Smooth muscle cell (in vitro differentiated cells): Measurements from ENCODE around the gene TPCN1. TPM values are rescaled to one million over a fixed set of nuclear protein-coding genes. Genes with fewer than 3 reads are reported as not detected.

Experiments
- DNase-seq: peaks from one replicate; lab custom pipeline; 2025; ENCODE audit not compliant: unreplicated experiment; lab: John Stamatoyannopoulos, UW
- H2AFZ ChIP-seq: fragments of 200-600 bp; sonication (generic); 2 replicates; pipeline ENCODE4 v1.6.0; 2016; ENCODE audit warnings: antibody characterized with exemption, low read depth, mild to moderate bottlenecking
- H3F3A ChIP-seq: fragments of 200-600 bp; sonication (generic); 2 replicates; pipeline ENCODE4 v1.6.0; 2017; ENCODE audit warnings: antibody characterized with exemption, low read depth
- H3K27ac ChIP-seq: fragments of 200-600 bp; sonication (generic); 2 replicates; pipeline ENCODE4 v1.5.1; 2016; ENCODE audit warnings: low read depth, mild to moderate bottlenecking
- H3K27me3 ChIP-seq: fragments of 200-600 bp; sonication (generic); 2 replicates; pipeline ENCODE4 v1.6.1; 2016; ENCODE audit warnings: low read depth, mild to moderate bottlenecking
- H3K36me3 ChIP-seq: fragments of 200-600 bp; sonication (generic); 2 replicates; pipeline ENCODE4 v1.5.1; 2016; ENCODE audit warnings: low read depth
- H3K4me1 ChIP-seq: fragments of 200-600 bp; sonication (generic); 2 replicates; pipeline ENCODE4 v1.5.1; 2016; ENCODE audit warnings: low read depth
- H3K4me2 ChIP-seq: fragments of 200-600 bp; sonication (generic); 2 replicates; pipeline ENCODE4 v1.6.0; 2016; ENCODE audit warnings: mild to moderate bottlenecking
- H3K4me3 ChIP-seq: fragments of 200-600 bp; sonication (generic); 2 replicates; pipeline ENCODE4 v1.5.1; 2016; ENCODE audit warnings: mild to moderate bottlenecking
- H3K79me2 ChIP-seq: fragments of 200-600 bp; sonication (generic); 2 replicates; pipeline ENCODE4 v1.6.0; 2016; ENCODE audit warnings: low read depth, mild to moderate bottlenecking
- H3K9ac ChIP-seq: fragments of 200-600 bp; sonication (generic); 2 replicates; pipeline ENCODE4 v1.6.0; 2016; ENCODE audit warnings: low read depth
- H3K9me3 ChIP-seq: fragments of 200-600 bp; sonication (generic); replicated peaks from 2 replicates; pipeline ENCODE4 v1.5.1; 2016; ENCODE audit warnings: low read depth
- H4K20me1 ChIP-seq: fragments of 200-600 bp; sonication (generic); 2 replicates; pipeline ENCODE4 v1.6.0; 2016; ENCODE audit warnings: low read depth
- WGBS: methylation state at CpG from one replicate; pipeline ENCODE4 v1.1.7; 2016; ENCODE audit warnings: low lambda C conversion rate; 5-methylcytosine and 5-hydroxymethylcytosine counted together
- microRNA-seq: library from miRNA; unstranded; fragments of <30 nt; microRNA quantifications from one replicate; pipeline ENCODE4, GENCODE V29; 2016; ENCODE audit warnings: borderline number of aligned reads
- polyA plus RNA-seq: library from polyadenylated mRNA; unstranded; fragments of >200 nt; fragmentation: Nextera tagmentation; extraction: Ambion mirVana; gene quantifications from 2 replicates; pipeline ENCODE4 v1.2.1, GENCODE V29; 2016
- small RNA-seq: library from RNA; depleted of rRNA; stranded (forward); fragments of <200 nt; gene quantifications from one replicate; pipeline ENCODE3, GENCODE V24; 2014
- total RNA-seq: library from RNA; depleted of rRNA; stranded (reverse); fragments of >200 nt; gene quantifications from 2 replicates; pipeline ENCODE4 v1.2.3, GENCODE V29; 2014
- TF ChIP-seq, protein P1 (sequence below): fragments of 200-600 bp; sonication (generic); IDR thresholded peaks from 2 replicates; pipeline ENCODE4 v1.5.1; 2017; ENCODE audit warnings: borderline replicate concordance, mild to moderate bottlenecking, antibody characterized with exemption; ENCODE audit not compliant: insufficient read depth, poor library complexity, severe bottlenecking

The TPCN1 gene
- total and polyA plus RNA-seq, 2 experiments from 2014 or later = 12.9 to 29.2 TPM

DNA sequence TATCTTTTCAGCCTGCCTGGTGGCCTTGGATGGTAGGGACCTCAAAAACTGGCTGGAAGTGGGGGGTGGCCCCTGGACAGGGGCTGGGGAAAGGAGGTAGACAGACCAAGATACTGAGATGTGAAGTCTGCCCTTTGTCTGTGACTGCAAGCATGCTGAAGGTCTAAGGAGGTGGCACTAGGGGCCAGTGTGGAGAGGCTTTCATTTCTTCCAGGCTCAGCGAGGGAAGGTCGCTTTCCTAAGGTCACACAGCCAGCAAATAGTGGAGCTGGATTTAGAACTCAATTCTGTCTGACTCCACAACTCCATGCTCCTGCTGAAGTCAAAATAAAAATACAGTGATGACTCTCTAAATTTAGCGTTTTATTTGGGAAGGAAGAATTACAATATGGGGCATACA is 125.8 kb downstream of the TPCN1 start:
- H4K20me1 ChIP-seq = no peaks in the 10 kb centered on the region
- no peaks in the 10 kb centered on the region for H3K4me1 ChIP-seq
- H3K27ac ChIP-seq = no peak overlapping the region
- H3K4me2 ChIP-seq = no peak overlapping the region
- no peak overlapping the region for H2AFZ ChIP-seq
- no peak for DNase-seq
- no peaks in the 10 kb centered on the region for H3F3A ChIP-seq
- no peak overlapping the region for H3K4me3 ChIP-seq
- 90% methylated on average over 3 of the region's 3 CpGs for WGBS
- H3K9me3 ChIP-seq = no peaks in the 10 kb centered on the region
- H3K9ac ChIP-seq = no peak overlapping the region
- TF ChIP-seq, protein P1, sequence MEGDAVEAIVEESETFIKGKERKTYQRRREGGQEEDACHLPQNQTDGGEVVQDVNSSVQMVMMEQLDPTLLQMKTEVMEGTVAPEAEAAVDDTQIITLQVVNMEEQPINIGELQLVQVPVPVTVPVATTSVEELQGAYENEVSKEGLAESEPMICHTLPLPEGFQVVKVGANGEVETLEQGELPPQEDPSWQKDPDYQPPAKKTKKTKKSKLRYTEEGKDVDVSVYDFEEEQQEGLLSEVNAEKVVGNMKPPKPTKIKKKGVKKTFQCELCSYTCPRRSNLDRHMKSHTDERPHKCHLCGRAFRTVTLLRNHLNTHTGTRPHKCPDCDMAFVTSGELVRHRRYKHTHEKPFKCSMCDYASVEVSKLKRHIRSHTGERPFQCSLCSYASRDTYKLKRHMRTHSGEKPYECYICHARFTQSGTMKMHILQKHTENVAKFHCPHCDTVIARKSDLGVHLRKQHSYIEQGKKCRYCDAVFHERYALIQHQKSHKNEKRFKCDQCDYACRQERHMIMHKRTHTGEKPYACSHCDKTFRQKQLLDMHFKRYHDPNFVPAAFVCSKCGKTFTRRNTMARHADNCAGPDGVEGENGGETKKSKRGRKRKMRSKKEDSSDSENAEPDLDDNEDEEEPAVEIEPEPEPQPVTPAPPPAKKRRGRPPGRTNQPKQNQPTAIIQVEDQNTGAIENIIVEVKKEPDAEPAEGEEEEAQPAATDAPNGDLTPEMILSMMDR = no peak
- H3K36me3 ChIP-seq = no peaks in the 10 kb centered on the region
- no peaks in the 10 kb centered on the region for H3K27me3 ChIP-seq
- no peaks in the 10 kb centered on the region for H3K79me2 ChIP-seq

DNA sequence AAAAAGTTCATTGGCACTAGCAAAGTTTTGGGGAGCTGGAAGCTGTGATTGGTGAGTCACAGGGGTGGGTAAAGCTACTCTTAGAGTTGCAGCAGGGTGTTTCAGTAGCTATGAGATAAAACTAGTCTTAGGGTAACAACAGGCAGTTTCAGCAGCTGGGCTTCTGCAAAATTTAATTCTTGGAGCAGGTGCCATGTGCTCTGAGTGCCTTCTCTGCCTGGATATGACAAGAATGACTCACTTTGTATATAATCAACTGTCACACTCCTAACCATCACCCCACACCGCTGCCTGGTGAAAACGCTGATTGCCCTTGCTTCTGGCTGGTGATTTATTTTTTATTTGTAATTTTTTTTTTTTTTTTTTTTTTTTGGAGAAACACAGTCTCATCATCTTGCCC is 126.6 kb downstream of the TPCN1 start:
- Histone ChIP-seq H4K20me1 (no peaks in the 10 kb centered on the region), H3K27me3 (no peaks in the 10 kb centered on the region), H3F3A (no peaks in the 10 kb centered on the region), H3K9ac (no peak overlapping the region), H3K36me3 (no peaks in the 10 kb centered on the region), H3K79me2 (no peaks in the 10 kb centered on the region), H3K4me1 (no peaks in the 10 kb centered on the region), H3K9me3 (no peaks in the 10 kb centered on the region), H3K27ac (no peak overlapping the region), H2AFZ (no peak overlapping the region), H3K4me3 (no peak overlapping the region), H3K4me2 (no peak overlapping the region)
- no peak for DNase-seq
- WGBS = 96% methylated on average over 2 of the region's 2 CpGs
- TF ChIP-seq, protein P1 = no peak

Small RNAs within 50 kb of the gene (microRNA-seq; reads per million reads assigned to microRNA genes)
- not detected for gene MIR6762

Small RNAs within 50 kb of the gene (small RNA-seq; reads per million reads assigned to genes)
- gene MIR6762 (not detected), gene RF00019 (not detected)

Other genes with a start within 250 kb of the TPCN1 start
- not detected in 2 replicates for gene OAS2, start 242.9 kb upstream of the TPCN1 start, total RNA-seq
- gene OAS2, start 242.9 kb upstream of the TPCN1 start, polyA plus RNA-seq = not detected in 2 replicates
- 0.09 and 0.13 TPM in 2 replicates for gene DTX1, start 164.7 kb upstream of the TPCN1 start, total RNA-seq
- 1.1 TPM in 1 of 2 replicates, not detected in the other for gene DTX1, start 164.7 kb upstream of the TPCN1 start, polyA plus RNA-seq
- not detected in 2 replicates for gene RASAL1, start 85.7 kb upstream of the TPCN1 start, total RNA-seq
- not detected in 2 replicates for gene RASAL1, start 85.7 kb upstream of the TPCN1 start, polyA plus RNA-seq
- gene CFAP73, start 71.7 kb upstream of the TPCN1 start, total RNA-seq = not detected in 2 replicates
- gene CFAP73, start 71.7 kb upstream of the TPCN1 start, polyA plus RNA-seq = not detected in 2 replicates
- 19.3 and 39.3 TPM in 2 replicates for gene DDX54, start 36.0 kb upstream of the TPCN1 start, total RNA-seq
- gene DDX54, start 36.0 kb upstream of the TPCN1 start, polyA plus RNA-seq = 28.3 and 32.5 TPM in 2 replicates
- gene RITA1, start 35.7 kb upstream of the TPCN1 start, total RNA-seq = 9.1 and 9.6 TPM in 2 replicates
- 12.2 and 14.0 TPM in 2 replicates for gene RITA1, start 35.7 kb upstream of the TPCN1 start, polyA plus RNA-seq
- 14.3 and 17.5 TPM in 2 replicates for gene SLC8B1, start 113.6 kb downstream of the TPCN1 start, total RNA-seq
- 11.8 and 13.8 TPM in 2 replicates for gene SLC8B1, start 113.6 kb downstream of the TPCN1 start, polyA plus RNA-seq
- 14.2 and 19.6 TPM in 2 replicates for gene PLBD2, start 137.1 kb downstream of the TPCN1 start, total RNA-seq
- gene PLBD2, start 137.1 kb downstream of the TPCN1 start, polyA plus RNA-seq = 28.2 and 32.9 TPM in 2 replicates
- gene SDS, start 182.4 kb downstream of the TPCN1 start, total RNA-seq = not detected in 2 replicates
- not detected in 2 replicates for gene SDS, start 182.4 kb downstream of the TPCN1 start, polyA plus RNA-seq
- gene SDSL, start 200.9 kb downstream of the TPCN1 start, total RNA-seq = 0.81 and 6.7 TPM in 2 replicates
- 3.6 and 5.4 TPM in 2 replicates for gene SDSL, start 200.9 kb downstream of the TPCN1 start, polyA plus RNA-seq